Sigmoid colon (tissue), 4 donors: ENCODE data around the gene TNFRSF13B.

Experiments
- CTCF ChIP-seq, 4 experiments: fragments of 450-650 bp in 3 of 4; fragments of 200-600 bp in 1 of 4; IDR thresholded peaks; one replicate each; pipeline ENCODE4 v1.5.1; 2016 to 2019; ENCODE audit warnings: antibody characterized with exemption in 4 of 4, mild to moderate bottlenecking in 3 of 4, moderate library complexity in 2 of 4
- POLR2A ChIP-seq, 2 donors: fragments of 450-650 bp; IDR thresholded peaks; one replicate each; pipeline ENCODE4 v1.6.1; 2016; ENCODE audit warnings: antibody characterized with exemption in 2 of 2, mild to moderate bottlenecking in 2 of 2, moderate library complexity in 2 of 2
- POLR2AphosphoS5 ChIP-seq, 4 donors: sonication (generic); formaldehyde crosslinking; IDR thresholded peaks; one replicate each; pipeline ENCODE4 v1.6.1; 2017; ENCODE audit warnings: antibody characterized with exemption in 4 of 4

GRCh38 chr17:16932611-16933010 lies 39.3 kb downstream of the TNFRSF13B start:
- no peak for TF ChIP-seq POLR2AphosphoS5 (IDR thresholded peaks at IDR 0.05)
- TF ChIP-seq CTCF (IDR thresholded peaks at IDR 0.05), result no peak
- no peak for TF ChIP-seq POLR2A (IDR thresholded peaks at IDR 0.05)
